Measurements from ENCODE around the gene ZNF646.

ZNF646 gene

GRCh38 chr16:31108035-31108793, 34.0 kb downstream of the ZNF646 start, which contains the start of gene BCKDK:
BCKDK (plus strand) TSS chr16:31108386; CDS start chr16:31109224, 838 bp downstream.
- Histone ChIP-seq H4K91ac (ENCODE audit: low read depth, low read length, poor library complexity) (peak within 1 kb of the TSS; percentile 22), H3K4ac (ENCODE audit: low read length) (no peak within 1 kb of the TSS), H3K9ac (ENCODE audit: low read depth, low read length, poor library complexity) (peak within 1 kb of the TSS; percentile 96), H4K8ac (ENCODE audit: low read depth, low read length) (no peak within 1 kb of the TSS), H2BK12ac (ENCODE audit: low read length) (peak within 1 kb of the TSS; percentile 73), H3K18ac (ENCODE audit: low read length) (peak within 1 kb of the TSS; percentile 98), H3K23ac (ENCODE audit: low read depth, low read length, poor library complexity) (peak within 1 kb of the TSS; percentile 89), H3K27me3 (ENCODE audit: control insufficient read depth in 3 of 3, insufficient read depth in 3 of 3, low read depth in 1 of 3, low read length in 3 of 3) (no peaks in the 10 kb centered on the region), H2AK5ac (ENCODE audit: low read depth, low read length) (peak within 1 kb of the TSS; percentile 90), H3K14ac (ENCODE audit: low read length) (peak within 1 kb of the TSS; percentile 94), H2BK15ac (ENCODE audit: low read length) (peak within 1 kb of the TSS; percentile 49), H3K4me1 (ENCODE audit: control insufficient read depth in 2 of 2, insufficient read depth in 1 of 2, low read depth in 1 of 2, low read length in 2 of 2) (peaks cover 0 to 7% of the 10 kb centered on the region in 2 donors), H2AFZ (ENCODE audit: low read length) (peak within 1 kb of the TSS; percentile 99), H3K79me1 (ENCODE audit: low read depth, low read length) (peaks cover 8% of the 10 kb centered on the region), H3K9me3 (replicated peaks in 1 of 2; ENCODE audit: control insufficient read depth in 2 of 2, insufficient read depth in 1 of 2, low read depth in 1 of 2, low read length in 2 of 2) (peaks cover 0 to 1% of the 10 kb centered on the region in 2 donors), H3K36me3 (replicated peaks in 1 of 2; ENCODE audit: control insufficient read depth in 2 of 2, insufficient read depth in 2 of 2, low read length in 2 of 2) (peaks cover 27 to 39% of the 10 kb centered on the region in 2 donors), H3K27ac (replicated peaks; ENCODE audit: low read length) (no peak within 1 kb of the TSS), H3K4me3 (ENCODE audit: low read length in 2 of 2) (peak within 1 kb of the TSS; percentile 83 to 100), H3K4me2 (ENCODE audit: insufficient read depth, low read length, poor library complexity, severe bottlenecking) (peak within 1 kb of the TSS; percentile 98), H2BK120ac (ENCODE audit: low read depth, low read length) (no peak within 1 kb of the TSS), H2BK5ac (ENCODE audit: low read length) (peak within 1 kb of the TSS; percentile 75)
- DNase-seq (ENCODE audit: low spot score) = peak; percentile 51
- WGBS, 2 donors (ENCODE audit: extremely low coverage in 2 of 2, insufficient read length in 2 of 2, insufficient replicate concordance in 1 of 2) = no CpG with 5 or more reads among the region's 68 CpGs

- Histone ChIP-seq H3K9ac (ENCODE audit: low read depth, low read length, poor library complexity) (peak overlapping the region; percentile 96), H2BK5ac (ENCODE audit: low read length) (peak overlapping the region; percentile 75), H2BK12ac (ENCODE audit: low read length) (no peak overlapping the region), H3K27ac (replicated peaks; ENCODE audit: low read length) (no peak overlapping the region), H3K18ac (ENCODE audit: low read length) (peak overlapping the region; percentile 98), H3K14ac (ENCODE audit: low read length) (peak overlapping the region; percentile 94), H3K4ac (ENCODE audit: low read length) (no peak overlapping the region), H2AFZ (ENCODE audit: low read length) (peak overlapping the region; percentile 99), H4K8ac (ENCODE audit: low read depth, low read length) (no peak overlapping the region), H4K91ac (ENCODE audit: low read depth, low read length, poor library complexity) (no peak overlapping the region), H2AK5ac (ENCODE audit: low read depth, low read length) (peak overlapping the region; percentile 90), H2BK120ac (ENCODE audit: low read depth, low read length) (no peak overlapping the region), H3K36me3 (replicated peaks in 1 of 2; ENCODE audit: control insufficient read depth in 2 of 2, insufficient read depth in 2 of 2, low read length in 2 of 2) (peaks cover 31 to 43% of the 10 kb centered on the region in 2 donors), H3K9me3 (replicated peaks in 1 of 2; ENCODE audit: control insufficient read depth in 2 of 2, insufficient read depth in 1 of 2, low read depth in 1 of 2, low read length in 2 of 2) (peaks cover 0 to 1% of the 10 kb centered on the region in 2 donors), H3K4me3 (ENCODE audit: low read length in 2 of 2) (peak overlapping the region; percentile 83 to 100), H3K79me1 (ENCODE audit: low read depth, low read length) (peaks cover 8% of the 10 kb centered on the region), H3K4me1 (ENCODE audit: control insufficient read depth in 2 of 2, insufficient read depth in 1 of 2, low read depth in 1 of 2, low read length in 2 of 2) (peaks cover 0 to 7% of the 10 kb centered on the region in 2 donors), H3K27me3 (ENCODE audit: control insufficient read depth in 3 of 3, insufficient read depth in 3 of 3, low read depth in 1 of 3, low read length in 3 of 3) (no peaks in the 10 kb centered on the region), H2BK15ac (ENCODE audit: low read length) (no peak overlapping the region), H3K23ac (ENCODE audit: low read depth, low read length, poor library complexity) (peak overlapping the region; percentile 89), H3K4me2 (ENCODE audit: insufficient read depth, low read length, poor library complexity, severe bottlenecking) (peak overlapping the region; percentile 98)
- WGBS, 2 donors (ENCODE audit: extremely low coverage in 2 of 2, insufficient read length in 2 of 2, insufficient replicate concordance in 1 of 2) = no CpG with 5 or more reads among the region's 57 CpGs
- DNase-seq (ENCODE audit: low spot score) = no peak
These were observed 34.8 kb downstream of the ZNF646 start for GRCh38 chr16:31108794-31109558.

GRCh38 chr16:31109622-31110021, 35.4 kb downstream of the ZNF646 start:
- Histone ChIP-seq H2BK120ac (ENCODE audit: low read depth, low read length) (no peak overlapping the region), H3K18ac (ENCODE audit: low read length) (no peak overlapping the region), H3K4me2 (ENCODE audit: insufficient read depth, low read length, poor library complexity, severe bottlenecking) (no peak overlapping the region), H2BK12ac (ENCODE audit: low read length) (no peak overlapping the region), H3K4ac (ENCODE audit: low read length) (no peak overlapping the region), H2BK5ac (ENCODE audit: low read length) (peak overlapping the region; percentile 39), H2BK15ac (ENCODE audit: low read length) (no peak overlapping the region), H2AFZ (ENCODE audit: low read length) (no peak overlapping the region), H3K14ac (ENCODE audit: low read length) (no peak overlapping the region), H3K27me3 (ENCODE audit: control insufficient read depth in 3 of 3, insufficient read depth in 3 of 3, low read depth in 1 of 3, low read length in 3 of 3) (no peaks in the 10 kb centered on the region), H4K8ac (ENCODE audit: low read depth, low read length) (no peak overlapping the region), H3K23ac (ENCODE audit: low read depth, low read length, poor library complexity) (peak overlapping the region; percentile 80), H3K36me3 (replicated peaks in 1 of 2; ENCODE audit: control insufficient read depth in 2 of 2, insufficient read depth in 2 of 2, low read length in 2 of 2) (peaks cover 31 to 43% of the 10 kb centered on the region in 2 donors), H3K4me3 (ENCODE audit: low read length in 2 of 2) (peak overlapping the region; percentile 68 to 83), H3K4me1 (ENCODE audit: control insufficient read depth in 2 of 2, insufficient read depth in 1 of 2, low read depth in 1 of 2, low read length in 2 of 2) (peaks cover 0 to 7% of the 10 kb centered on the region in 2 donors), H3K9ac (ENCODE audit: low read depth, low read length, poor library complexity) (no peak overlapping the region), H4K91ac (ENCODE audit: low read depth, low read length, poor library complexity) (no peak overlapping the region), H3K79me1 (ENCODE audit: low read depth, low read length) (peaks cover 8% of the 10 kb centered on the region), H3K9me3 (replicated peaks in 1 of 2; ENCODE audit: control insufficient read depth in 2 of 2, insufficient read depth in 1 of 2, low read depth in 1 of 2, low read length in 2 of 2) (peaks cover 0 to 1% of the 10 kb centered on the region in 2 donors), H3K27ac (replicated peaks; ENCODE audit: low read length) (no peak overlapping the region), H2AK5ac (ENCODE audit: low read depth, low read length) (no peak overlapping the region)
- no CpG with 5 or more reads among the region's 12 CpGs for WGBS, 2 donors (ENCODE audit: extremely low coverage in 2 of 2, insufficient read length in 2 of 2, insufficient replicate concordance in 1 of 2)
- no peak for DNase-seq (ENCODE audit: low spot score)
